Activated CD8-positive, alpha-beta T cell treated with anti-CD3 and anti-CD28 coated beads, Interleukin-2, amount 10 ng/mL, durations not matched to agents 7 days and 5 days (primary cell): ENCODE results near the gene MYL7. TPM values are rescaled to one million over a fixed set of nuclear protein-coding genes. Genes with fewer than 3 reads are reported as not detected.
A peak's percentile ranks its signal among the peaks of the same experiment; 100 is the strongest.
"Not testable (repeated sequence)": the region's sequence is repeated elsewhere in the genome, so short reads cannot be mapped to it uniquely, and the experiment has no call there.

Experiments used
- ATAC-seq: fragments of 150-1000 bp; cut with Tn5 transposase; one replicate; pipeline ENCODE4 v1.10.0; 2021; ENCODE audit warnings: moderate library complexity
- CTCF ChIA-PET: fragments of 350-600 bp; sonication (Branson Sonifier 250); formaldehyde crosslinking; loops from one replicate; lab custom pipeline; 2021; ENCODE audit warnings: antibody characterized with exemption; lab: Charles Lee
- POLR2A ChIA-PET: fragments of 350-600 bp; sonication (Branson Sonifier 250); formaldehyde crosslinking; loops from one replicate; lab custom pipeline; 2021; ENCODE audit warnings: antibody characterized with exemption; lab: Charles Lee
- DNase-seq: peaks from one replicate; pipeline ENCODE4 v3.0.0-alpha.2; 2020
- H3K27ac Mint-ChIP-seq: one replicate; pipeline ENCODE4 v1.8.0; 2021; ENCODE audit warnings: mild to moderate bottlenecking, mixed read lengths
- H3K27me3 Mint-ChIP-seq: one replicate; pipeline ENCODE4 v1.8.0; 2021; ENCODE audit warnings: low read depth, mixed read lengths
- H3K36me3 Mint-ChIP-seq: one replicate; pipeline ENCODE4 v1.8.0; 2021; ENCODE audit warnings: low read depth, mixed read lengths
- H3K4me1 Mint-ChIP-seq: one replicate; pipeline ENCODE4 v1.8.0; 2021; ENCODE audit warnings: low read depth, mixed read lengths
- H3K4me3 Mint-ChIP-seq: one replicate; pipeline ENCODE4 v1.8.0; 2021; ENCODE audit warnings: mild to moderate bottlenecking, mixed read lengths
- H3K9me3 Mint-ChIP-seq: one replicate; pipeline ENCODE4 v1.8.0; 2022; ENCODE audit warnings: mixed read lengths; ENCODE audit not compliant: insufficient read depth
- total RNA-seq, 2 experiments: library from RNA; stranded (reverse); gene quantifications; one replicate each; pipeline ENCODE4 v1.2.3, GENCODE V29; 2021

The MYL7 gene
- total RNA-seq, 2 experiments from 2014 or later: not detected

GRCh38 chr7:44133295-44133694 lies 7.8 kb downstream of the MYL7 start:
- ChIA-PET POLR2A (no interaction called here), CTCF (no interaction called here)

GRCh38 chr7:44132039-44132438 lies 9.1 kb downstream of the MYL7 start:
- ATAC-seq (no peak), DNase-seq (no peak)
- no peaks in the 10 kb centered on the region for H3K9me3 Mint-ChIP-seq
- H3K4me3 Mint-ChIP-seq: no peak overlapping the region
- H3K27ac Mint-ChIP-seq: no peak overlapping the region
- H3K27me3 Mint-ChIP-seq: peaks cover 5% of the 10 kb centered on the region
- ChIA-PET POLR2A (no interaction called here), CTCF (interaction anchor here (1.1 to 1.8 kb wide), 3 partner anchors 9 to 64 kb away, joined by 3 to 5 read pairs (median 3); partner anchors contain the start of gene POLD2)
- H3K4me1 Mint-ChIP-seq: peaks cover 19% of the 10 kb centered on the region
- no peaks in the 10 kb centered on the region for H3K36me3 Mint-ChIP-seq

More at GRCh38 chr7:44133295-44133694, 7.8 kb downstream of the MYL7 start:
- no peak overlapping the region for H3K27ac Mint-ChIP-seq
- H3K4me3 Mint-ChIP-seq: no peak overlapping the region
- H3K36me3 Mint-ChIP-seq: no peaks in the 10 kb centered on the region
- peaks cover 19% of the 10 kb centered on the region for H3K4me1 Mint-ChIP-seq
- peaks cover 11% of the 10 kb centered on the region for H3K27me3 Mint-ChIP-seq
- H3K9me3 Mint-ChIP-seq: no peaks in the 10 kb centered on the region
- ATAC-seq: no peak
- DNase-seq: no peak

GRCh38 chr7:44131173-44132029 lies 9.7 kb downstream of the MYL7 start:
- Mint-ChIP-seq H3K36me3 (no peaks in the 10 kb centered on the region), H3K27ac (no peak overlapping the region), H3K4me1 (peaks cover 19% of the 10 kb centered on the region), H3K27me3 (peaks cover 8% of the 10 kb centered on the region), H3K4me3 (no peak overlapping the region), H3K9me3 (no peaks in the 10 kb centered on the region)
- DNase-seq: no peak
- ChIA-PET POLR2A (no interaction called here), CTCF (interaction anchor here (0.6 to 1.8 kb wide), 5 partner anchors 9 to 83 kb away, joined by 3 to 5 read pairs (median 3); partner anchors contain the start of gene POLD2)
- peak; percentile 50 for ATAC-seq

GRCh38 chr7:44128721-44129582 lies 12.2 kb downstream of the MYL7 start:
- POLR2A ChIA-PET: no interaction called here
- CTCF ChIA-PET: no interaction called here
- DNase-seq: no peak
- H3K4me3 Mint-ChIP-seq: no peak overlapping the region
- no peak overlapping the region for H3K27ac Mint-ChIP-seq
- H3K9me3 Mint-ChIP-seq: no peaks in the 10 kb centered on the region
- no peaks in the 10 kb centered on the region for H3K36me3 Mint-ChIP-seq
- peaks cover 12% of the 10 kb centered on the region for H3K27me3 Mint-ChIP-seq
- peaks cover 22% of the 10 kb centered on the region for H3K4me1 Mint-ChIP-seq
- no peak for ATAC-seq

- ATAC-seq: no peak
Measured at GRCh38 chr7:44127161-44127560, 14.0 kb downstream of the MYL7 start.

GRCh38 chr7:44126574-44126973 lies 14.6 kb downstream of the MYL7 start:
- not testable (repeated sequence) for H3K4me3 Mint-ChIP-seq

More at GRCh38 chr7:44127161-44127560, 14.0 kb downstream of the MYL7 start:
- Mint-ChIP-seq H3K27me3 (peaks cover 12% of the 10 kb centered on the region), H3K27ac (no peak overlapping the region), H3K9me3 (no peaks in the 10 kb centered on the region), H3K36me3 (peaks cover under 1% of the 10 kb centered on the region), H3K4me3 (no peak overlapping the region), H3K4me1 (peaks cover 30% of the 10 kb centered on the region)
- CTCF ChIA-PET: no interaction called here
- POLR2A ChIA-PET: no interaction called here
- no peak for DNase-seq

GRCh38 chr7:44124822-44125202 lies 16.3 kb downstream of the MYL7 start:
- H3K36me3 Mint-ChIP-seq: peaks cover 15% of the 10 kb centered on the region
- ChIA-PET CTCF (interaction anchor here (1.1 kb wide), 1 partner anchor 27 kb away, joined by 4 read pairs; no protein-coding TSS in a partner anchor), POLR2A (no interaction called here)
- peaks cover 12% of the 10 kb centered on the region for H3K27me3 Mint-ChIP-seq
- peak overlapping the region; percentile 10 for H3K4me3 Mint-ChIP-seq
- no peak for ATAC-seq
- peaks cover 32% of the 10 kb centered on the region for H3K4me1 Mint-ChIP-seq
- DNase-seq: no peak
- no peak overlapping the region for H3K27ac Mint-ChIP-seq
- H3K9me3 Mint-ChIP-seq: no peaks in the 10 kb centered on the region

More at GRCh38 chr7:44126574-44126973, 14.6 kb downstream of the MYL7 start:
- CTCF ChIA-PET, ATAC-seq, H3K36me3 Mint-ChIP-seq, H3K27ac Mint-ChIP-seq, POLR2A ChIA-PET, DNase-seq, H3K9me3 Mint-ChIP-seq: not testable (repeated sequence)
- Mint-ChIP-seq H3K27me3 (peaks cover 12% of the 10 kb centered on the region), H3K4me1 (peaks cover 35% of the 10 kb centered on the region)

- peak within 1 kb of the TSS; percentile 73 for H3K4me3 Mint-ChIP-seq
- ATAC-seq (peak; percentile 99), DNase-seq (peak; percentile 98)
- peaks cover 27% of the 10 kb centered on the region for H3K36me3 Mint-ChIP-seq
- H3K9me3 Mint-ChIP-seq: no peaks in the 10 kb centered on the region
- ChIA-PET POLR2A (interaction anchor here (0.6 to 1.8 kb wide), 6 partner anchors 20 to 450 kb away, joined by 3 to 8 read pairs (median 4); partner anchors contain the start of genes DBNL and DDX56), CTCF (interaction anchor here (1.0 to 1.6 kb wide), 6 partner anchors 8 to 442 kb away, joined by 3 to 6 read pairs (median 4); no protein-coding TSS in a partner anchor)
- H3K27ac Mint-ChIP-seq: peak within 1 kb of the TSS; percentile 81
- peaks cover 37% of the 10 kb centered on the region for H3K4me1 Mint-ChIP-seq
- H3K27me3 Mint-ChIP-seq: peaks cover 12% of the 10 kb centered on the region
Measured at GRCh38 chr7:44123190-44124003, 17.7 kb downstream of the MYL7 start, which contains the start of gene POLD2. Gene POLD2, minus strand, starts transcription at chr7:44123548. Its CDS starts 1,495 bp downstream, at chr7:44122053.

GRCh38 chr7:44122529-44122928 lies 18.6 kb downstream of the MYL7 start:
- Mint-ChIP-seq H3K4me1 (peaks cover 37% of the 10 kb centered on the region), H3K4me3 (peak overlapping the region; percentile 73), H3K36me3 (peaks cover 33% of the 10 kb centered on the region), H3K27me3 (peaks cover 12% of the 10 kb centered on the region), H3K27ac (peak overlapping the region; percentile 60), H3K9me3 (no peaks in the 10 kb centered on the region)
- CTCF ChIA-PET: interaction anchor here (1.1 to 1.6 kb wide), 6 partner anchors 9 to 41 kb away, joined by 3 to 6 read pairs (median 5); no protein-coding TSS in a partner anchor
- POLR2A ChIA-PET: interaction anchor here (0.6 to 1.8 kb wide), 7 partner anchors 21 to 451 kb away, joined by 3 to 8 read pairs (median 3); partner anchors contain the start of genes DBNL and DDX56
- ATAC-seq (no peak), DNase-seq (no peak)

- DNase-seq: no peak
- CTCF ChIA-PET: interaction anchor here (1.1 to 1.6 kb wide), 6 partner anchors 9 to 41 kb away, joined by 3 to 6 read pairs (median 5); no protein-coding TSS in a partner anchor
- ATAC-seq: no peak
- Mint-ChIP-seq H3K9me3 (no peaks in the 10 kb centered on the region), H3K36me3 (peaks cover 36% of the 10 kb centered on the region), H3K4me3 (peak overlapping the region; percentile 73), H3K4me1 (peaks cover 37% of the 10 kb centered on the region), H3K27ac (no peak overlapping the region), H3K27me3 (peaks cover 12% of the 10 kb centered on the region)
- POLR2A ChIA-PET: interaction anchor here (0.6 to 1.8 kb wide), 3 partner anchors 24 to 32 kb away, joined by 3 to 8 read pairs (median 3); no protein-coding TSS in a partner anchor
Measured at GRCh38 chr7:44121761-44122420, 19.2 kb downstream of the MYL7 start.
